Astrocyte (in vitro differentiated cells and primary cell): ENCODE data around the gene TGM2. TPM values are rescaled to one million over a fixed set of nuclear protein-coding genes. Genes with fewer than 3 reads are reported as not detected.

Source experiments
- DNase-seq: peaks from one replicate; pipeline ENCODE4 v3.0.0-alpha.2; 2010; ENCODE audit warnings: low read depth
- FAIRE-seq: peaks from 2 replicates; lab custom pipeline; 2011; peaks lifted over from hg19 to GRCh38; lab: Jason Lieb, UNC
- H2AFZ ChIP-seq: 2 replicates; pipeline ENCODE4 v1.6.0; 2012; ENCODE audit warnings: low read depth, low read length, inconsistent platforms
- H3K27ac ChIP-seq: 2 replicates; pipeline ENCODE4 v1.5.1; 2011; ENCODE audit warnings: low read depth, low read length, inconsistent platforms
- H3K27me3 ChIP-seq: 2 replicates; pipeline ENCODE4 v1.6.0; 2011; ENCODE audit warnings: low read length, inconsistent platforms; ENCODE audit not compliant: insufficient read depth
- H3K36me3 ChIP-seq: 2 replicates; pipeline ENCODE4 v1.5.1; 2011; ENCODE audit warnings: low read length, inconsistent platforms; ENCODE audit not compliant: insufficient read depth
- H3K4me1 ChIP-seq: 2 replicates; pipeline ENCODE4 v1.5.1; 2011; ENCODE audit warnings: low read length, inconsistent platforms; ENCODE audit not compliant: insufficient read depth
- H3K4me2 ChIP-seq: 2 replicates; pipeline ENCODE4 v1.6.0; 2012; ENCODE audit warnings: low read length, inconsistent platforms
- H3K4me3 ChIP-seq: 2 replicates; pipeline ENCODE4 v1.5.1; 2011; ENCODE audit warnings: low read depth, mild to moderate bottlenecking, low read length, inconsistent platforms; ENCODE audit not compliant: insufficient read depth
- H3K79me2 ChIP-seq: 2 replicates; pipeline ENCODE4 v1.6.0; 2012; ENCODE audit warnings: mild to moderate bottlenecking, low read length, inconsistent platforms; ENCODE audit not compliant: insufficient read depth
- H3K9ac ChIP-seq: 2 replicates; pipeline ENCODE4 v1.6.0; 2012; ENCODE audit warnings: mild to moderate bottlenecking, low read length, inconsistent platforms
- H3K9me3 ChIP-seq: 2 replicates; pipeline ENCODE4 v1.5.1; 2012; ENCODE audit warnings: low read depth, mild to moderate bottlenecking, low read length, inconsistent platforms; ENCODE audit not compliant: insufficient read depth
- H4K20me1 ChIP-seq: 2 replicates; pipeline ENCODE4 v1.6.0; 2012; ENCODE audit warnings: low read length, inconsistent platforms; ENCODE audit not compliant: insufficient read depth
- H3K27ac Mint-ChIP-seq: one replicate; pipeline ENCODE4 v1.8.0; 2021; ENCODE audit warnings: mild to moderate bottlenecking, mixed read lengths; ENCODE audit not compliant: unreplicated experiment
- H3K27me3 Mint-ChIP-seq: one replicate; pipeline ENCODE4 v1.8.0; 2021; ENCODE audit warnings: low read depth, mixed read lengths; ENCODE audit not compliant: unreplicated experiment
- H3K36me3 Mint-ChIP-seq: one replicate; pipeline ENCODE4 v1.8.0; 2021; ENCODE audit warnings: low read depth, mixed read lengths; ENCODE audit not compliant: unreplicated experiment
- H3K4me1 Mint-ChIP-seq: one replicate; pipeline ENCODE4 v1.8.0; 2021; ENCODE audit warnings: low read depth, mixed read lengths; ENCODE audit not compliant: unreplicated experiment
- H3K4me3 Mint-ChIP-seq: one replicate; pipeline ENCODE4 v1.8.0; 2021; ENCODE audit warnings: mild to moderate bottlenecking, moderate library complexity, mixed read lengths; ENCODE audit not compliant: unreplicated experiment
- H3K9me3 Mint-ChIP-seq: one replicate; pipeline ENCODE4 v1.8.0; 2021; ENCODE audit warnings: mild to moderate bottlenecking, mixed read lengths; ENCODE audit not compliant: unreplicated experiment
- EZH2 ChIP-seq: IDR thresholded peaks from 2 replicates; pipeline ENCODE4 v1.6.1; 2012; ENCODE audit warnings: mild to moderate bottlenecking, low read length, inconsistent platforms; ENCODE audit not compliant: insufficient read depth
- total RNA-seq: library from RNA; stranded (reverse); gene quantifications from 2 replicates; pipeline ENCODE4 v1.2.1, GENCODE V29; 2021
- TF ChIP-seq, protein P1 (sequence below): IDR thresholded peaks from 2 replicates; pipeline ENCODE4 v1.5.1; 2011; ENCODE audit warnings: low read depth, mild to moderate bottlenecking, inconsistent platforms, low read length, moderate library complexity; ENCODE audit not compliant: insufficient read depth

The TGM2 gene
- total RNA-seq, 1 donor from 2014 or later, result 98.9 TPM

DNA sequence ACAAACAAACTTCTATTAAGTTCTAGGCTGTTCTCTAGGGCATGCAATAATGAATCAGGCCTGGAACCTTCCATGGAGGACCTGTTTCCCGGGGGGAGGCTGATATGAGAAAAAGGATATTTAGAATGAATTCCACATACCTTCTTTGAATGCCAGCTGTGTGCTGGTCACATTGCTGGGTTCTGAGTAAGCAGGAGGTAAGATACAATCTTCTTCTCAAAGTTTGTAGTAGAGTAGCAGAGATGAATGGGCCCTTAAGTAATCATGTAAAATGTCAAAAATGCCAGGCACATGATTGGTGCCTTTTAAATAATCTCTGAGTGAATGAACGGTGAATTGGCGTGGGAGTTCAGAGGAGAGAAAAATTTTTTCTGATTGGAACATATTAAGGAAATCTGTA, 47.4 kb downstream of the TGM2 start:
- peaks cover 32% of the 10 kb centered on the region for H3K4me1 Mint-ChIP-seq
- peak overlapping the region; percentile 11 for H3K4me2 ChIP-seq
- TF ChIP-seq EZH2, result no peak
- TF ChIP-seq, protein P1, sequence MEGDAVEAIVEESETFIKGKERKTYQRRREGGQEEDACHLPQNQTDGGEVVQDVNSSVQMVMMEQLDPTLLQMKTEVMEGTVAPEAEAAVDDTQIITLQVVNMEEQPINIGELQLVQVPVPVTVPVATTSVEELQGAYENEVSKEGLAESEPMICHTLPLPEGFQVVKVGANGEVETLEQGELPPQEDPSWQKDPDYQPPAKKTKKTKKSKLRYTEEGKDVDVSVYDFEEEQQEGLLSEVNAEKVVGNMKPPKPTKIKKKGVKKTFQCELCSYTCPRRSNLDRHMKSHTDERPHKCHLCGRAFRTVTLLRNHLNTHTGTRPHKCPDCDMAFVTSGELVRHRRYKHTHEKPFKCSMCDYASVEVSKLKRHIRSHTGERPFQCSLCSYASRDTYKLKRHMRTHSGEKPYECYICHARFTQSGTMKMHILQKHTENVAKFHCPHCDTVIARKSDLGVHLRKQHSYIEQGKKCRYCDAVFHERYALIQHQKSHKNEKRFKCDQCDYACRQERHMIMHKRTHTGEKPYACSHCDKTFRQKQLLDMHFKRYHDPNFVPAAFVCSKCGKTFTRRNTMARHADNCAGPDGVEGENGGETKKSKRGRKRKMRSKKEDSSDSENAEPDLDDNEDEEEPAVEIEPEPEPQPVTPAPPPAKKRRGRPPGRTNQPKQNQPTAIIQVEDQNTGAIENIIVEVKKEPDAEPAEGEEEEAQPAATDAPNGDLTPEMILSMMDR, result no peak
- no peaks in the 10 kb centered on the region for H3K9me3 Mint-ChIP-seq
- H3K36me3 Mint-ChIP-seq, result no peaks in the 10 kb centered on the region
- no peaks in the 10 kb centered on the region for H3K9me3 ChIP-seq
- DNase-seq (peak; percentile 94), FAIRE-seq (no peak)
- H3K27ac Mint-ChIP-seq, result peak overlapping the region; percentile 84
- no peaks in the 10 kb centered on the region for H3K79me2 ChIP-seq
- peaks cover 10% of the 10 kb centered on the region for H3K4me1 ChIP-seq
- peak overlapping the region; percentile 28 for H3K27ac ChIP-seq
- H2AFZ ChIP-seq, result no peak overlapping the region
- no peaks in the 10 kb centered on the region for H3K27me3 Mint-ChIP-seq
- H3K4me3 Mint-ChIP-seq, result peak overlapping the region; percentile 40
- H3K36me3 ChIP-seq, result no peaks in the 10 kb centered on the region
- no peak overlapping the region for H3K9ac ChIP-seq
- no peak overlapping the region for H3K4me3 ChIP-seq
- no peaks in the 10 kb centered on the region for H4K20me1 ChIP-seq
- no peaks in the 10 kb centered on the region for H3K27me3 ChIP-seq

DNA sequence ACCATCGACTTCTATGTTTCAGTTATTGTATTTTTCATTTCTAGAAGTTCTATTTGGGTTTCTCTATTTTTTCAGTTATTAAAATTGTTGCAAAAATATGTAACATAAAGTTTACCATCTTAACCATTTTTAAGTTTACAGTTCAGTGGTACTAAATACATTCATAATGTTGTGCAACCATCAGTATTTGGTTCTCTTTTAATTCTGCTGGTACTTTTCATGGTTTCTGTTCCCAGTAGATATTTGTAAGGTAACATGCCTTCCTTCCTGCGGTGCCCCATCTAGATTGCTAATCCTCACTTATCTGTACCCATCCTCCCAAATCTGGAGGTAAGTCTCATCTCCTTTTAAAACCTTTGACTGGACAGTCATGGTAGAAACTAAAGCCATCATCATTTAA, 47.9 kb downstream of the TGM2 start:
- H3K4me2 ChIP-seq, result no peak overlapping the region
- no peaks in the 10 kb centered on the region for H4K20me1 ChIP-seq
- H3K27ac Mint-ChIP-seq, result peak overlapping the region; percentile 85
- no peak overlapping the region for H3K9ac ChIP-seq
- no peaks in the 10 kb centered on the region for H3K36me3 ChIP-seq
- H3K27me3 Mint-ChIP-seq, result no peaks in the 10 kb centered on the region
- no peak overlapping the region for H2AFZ ChIP-seq
- H3K4me3 ChIP-seq, result no peak overlapping the region
- H3K27ac ChIP-seq, result peak overlapping the region; percentile 28
- no peak for DNase-seq
- H3K9me3 Mint-ChIP-seq, result no peaks in the 10 kb centered on the region
- no peaks in the 10 kb centered on the region for H3K27me3 ChIP-seq
- H3K79me2 ChIP-seq, result no peaks in the 10 kb centered on the region
- H3K9me3 ChIP-seq, result no peaks in the 10 kb centered on the region
- TF ChIP-seq EZH2, result no peak
- TF ChIP-seq, protein P1, result no peak
- no peaks in the 10 kb centered on the region for H3K36me3 Mint-ChIP-seq
- peaks cover 10% of the 10 kb centered on the region for H3K4me1 ChIP-seq
- H3K4me3 Mint-ChIP-seq, result peak overlapping the region; percentile 40
- no peak for FAIRE-seq
- H3K4me1 Mint-ChIP-seq, result peaks cover 30% of the 10 kb centered on the region

DNA sequence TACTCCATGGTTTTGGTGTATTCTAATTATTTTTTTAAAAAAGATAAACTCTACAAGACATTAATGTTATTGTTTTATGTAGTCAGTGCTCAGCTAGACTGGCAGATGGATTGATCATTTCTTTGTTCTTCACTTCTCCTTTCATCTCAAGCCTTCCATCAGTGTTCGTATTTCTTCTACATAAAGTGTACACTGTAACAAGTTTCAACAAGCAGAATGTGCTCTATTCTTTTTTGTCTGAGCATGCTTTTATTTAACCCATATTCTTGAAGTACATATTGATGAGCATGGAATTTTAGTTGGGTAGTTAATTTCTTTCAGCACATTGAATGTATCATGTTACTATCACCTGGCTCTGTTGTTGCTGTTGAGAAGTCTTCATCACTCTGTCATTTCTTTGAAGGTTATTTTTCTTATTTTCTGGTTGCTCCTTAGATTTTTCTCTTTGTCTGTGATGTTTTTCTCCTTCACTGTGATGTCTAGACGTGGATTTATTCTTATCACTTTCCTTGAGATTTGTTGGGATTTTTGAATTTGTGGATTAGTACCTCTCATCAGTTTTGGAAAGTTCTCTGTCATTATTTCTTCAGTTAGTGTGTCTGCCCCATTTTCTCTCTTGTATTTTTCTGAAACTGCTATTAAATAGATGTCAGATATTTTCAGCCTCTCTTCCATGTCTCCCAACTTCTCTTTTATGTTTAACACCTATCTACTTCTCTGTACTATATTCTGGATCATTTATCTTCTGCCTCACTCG, 48.5 kb downstream of the TGM2 start:
- no peak for FAIRE-seq
- H3K27me3 ChIP-seq, result no peaks in the 10 kb centered on the region
- TF ChIP-seq, protein P1, result no peak
- TF ChIP-seq EZH2, result no peak
- H3K4me1 Mint-ChIP-seq, result peaks cover 33% of the 10 kb centered on the region
- no peaks in the 10 kb centered on the region for H3K36me3 Mint-ChIP-seq
- H3K9ac ChIP-seq, result no peak overlapping the region
- peak overlapping the region; percentile 85 for H3K27ac Mint-ChIP-seq
- no peaks in the 10 kb centered on the region for H3K27me3 Mint-ChIP-seq
- no peak overlapping the region for H3K27ac ChIP-seq
- H3K9me3 Mint-ChIP-seq, result no peaks in the 10 kb centered on the region
- no peak overlapping the region for H3K4me3 ChIP-seq
- H4K20me1 ChIP-seq, result no peaks in the 10 kb centered on the region
- no peak overlapping the region for H3K4me2 ChIP-seq
- no peaks in the 10 kb centered on the region for H3K9me3 ChIP-seq
- H3K4me3 Mint-ChIP-seq, result no peak overlapping the region
- no peaks in the 10 kb centered on the region for H3K79me2 ChIP-seq
- DNase-seq, result no peak
- peaks cover 10% of the 10 kb centered on the region for H3K4me1 ChIP-seq
- H3K36me3 ChIP-seq, result no peaks in the 10 kb centered on the region
- H2AFZ ChIP-seq, result no peak overlapping the region
